Body of pancreas (tissue), 4 donors: ENCODE results near the gene AK4.

ENCODE experiments used
- CTCF ChIP-seq, 7 experiments: fragments of 450-650 bp in 4 of 7; fragments of 200-600 bp in 3 of 7; sonication (generic) in 3 of 7; IDR thresholded peaks; one replicate each; pipeline ENCODE4 v1.5.1; 2016 to 2019; ENCODE audit warnings: antibody characterized with exemption in 7 of 7
- POLR2A ChIP-seq, 3 donors: fragments of 450-650 bp; IDR thresholded peaks; one replicate each; pipeline ENCODE4 v1.6.1; 2016; ENCODE audit warnings: antibody characterized with exemption in 3 of 3, mild to moderate bottlenecking in 2 of 3

- no peak for TF ChIP-seq CTCF (IDR thresholded peaks at IDR 0.05)
- TF ChIP-seq POLR2A (IDR thresholded peaks at IDR 0.05): no peak
These were observed 12.0 kb downstream of the AK4 start for GRCh38 chr1:65159801-65160523.
